Measurements from ENCODE around the gene IMMP2L.

- TF ChIP-seq CTCF (IDR thresholded peaks at IDR 0.05) (no peak), MEF2A (IDR thresholded peaks at IDR 0.05; ENCODE audit: borderline replicate concordance, low read depth) (no peak), GATA2 (CRISPR knock-in tag; IDR thresholded peaks at IDR 0.05) (no peak), TEAD4 (IDR thresholded peaks at IDR 0.05; ENCODE audit: borderline replicate concordance, insufficient read depth) (no peak)
These were observed 199.7 kb downstream of the IMMP2L start for GRCh38 chr7:111362506-111363054.

Measured in SK-N-SH (cell line).